Neural cell (in vitro differentiated cells): ENCODE data around the gene PRR16. TPM values are rescaled to one million over a fixed set of nuclear protein-coding genes. Genes with fewer than 3 reads are reported as not detected.

Experiments used
- H2AFZ ChIP-seq: fragments of 200-600, 300-800 bp; sonication (generic), shearing (Covaris generic); 2 replicates; pipeline ENCODE4 v1.6.0; 2014; ENCODE audit warnings: low read depth, mild to moderate bottlenecking, antibody characterized with exemption, low read length, moderate library complexity
- H3F3A ChIP-seq: fragments of 200-600 bp; shearing (Covaris generic); 2 replicates; pipeline ENCODE4 v1.6.1; 2016; ENCODE audit warnings: mild to moderate bottlenecking, moderate library complexity, mixed read lengths, antibody characterized with exemption, low read length; ENCODE audit not compliant: insufficient read depth, poor library complexity, severe bottlenecking
- H3K27ac ChIP-seq: fragments of 200-600, 300-800 bp; sonication (generic), shearing (Covaris generic); 2 replicates; pipeline ENCODE4 v1.5.1; 2014; ENCODE audit warnings: mild to moderate bottlenecking, low read length, moderate library complexity
- H3K27me3 ChIP-seq: fragments of 300-800, 200-600 bp; sonication (generic), shearing (Covaris generic); 2 replicates; pipeline ENCODE4 v1.6.0; 2014; ENCODE audit warnings: mild to moderate bottlenecking, low read depth, low read length, moderate library complexity; ENCODE audit not compliant: insufficient read depth
- H3K36me3 ChIP-seq: fragments of 300-800, 200-600 bp; sonication (generic), shearing (Covaris generic); 2 replicates; pipeline ENCODE4 v1.5.1; 2014; ENCODE audit warnings: mild to moderate bottlenecking, antibody characterized with exemption, low read length, moderate library complexity; ENCODE audit not compliant: insufficient read depth
- H3K4me2 ChIP-seq: fragments of 300-800, 200-600 bp; sonication (generic), shearing (Covaris generic); 2 replicates; pipeline ENCODE4 v1.6.0; 2014; ENCODE audit warnings: mild to moderate bottlenecking, low read length
- H3K4me3 ChIP-seq: fragments of 300-800, 200-600 bp; sonication (generic), shearing (Covaris generic); 2 replicates; pipeline ENCODE4 v1.5.1; 2014; ENCODE audit warnings: mild to moderate bottlenecking, low read length, moderate library complexity
- H3K79me2 ChIP-seq: fragments of 200-600 bp; shearing (Covaris generic); replicated peaks from 2 replicates; pipeline ENCODE4 v1.6.0; 2014; ENCODE audit warnings: mild to moderate bottlenecking, low read length, moderate library complexity; ENCODE audit not compliant: insufficient read depth
- H3K9ac ChIP-seq: fragments of 300-800, 200-600 bp; sonication (generic), shearing (Covaris generic); 2 replicates; pipeline ENCODE4 v1.6.1; 2016; ENCODE audit warnings: mild to moderate bottlenecking, low read length, mixed read lengths
- H3K9me2 ChIP-seq: fragments of 200-600 bp; shearing (Covaris generic); 2 replicates; pipeline ENCODE4 v1.6.1; 2016; ENCODE audit warnings: mild to moderate bottlenecking, low read length, mixed read lengths; ENCODE audit not compliant: insufficient read depth
- H3K9me3 ChIP-seq: fragments of 200-600, 300-800 bp; sonication (generic), shearing (Covaris generic); 2 replicates; pipeline ENCODE4 v1.6.1; 2016; ENCODE audit warnings: mild to moderate bottlenecking, mixed run types, low read length, moderate library complexity, mixed read lengths
- H4K20me1 ChIP-seq: fragments of 200-600 bp; shearing (Covaris generic); 2 replicates; pipeline ENCODE4 v1.6.1; 2016; ENCODE audit warnings: mild to moderate bottlenecking, mixed run types; ENCODE audit not compliant: insufficient read depth
- CTCF ChIP-seq: fragments of 450-650 bp; IDR thresholded peaks from 2 replicates; pipeline ENCODE4 v1.5.1; 2014; ENCODE audit warnings: antibody characterized with exemption, mild to moderate bottlenecking, moderate library complexity; ENCODE audit not compliant: poor library complexity, severe bottlenecking
- EP300 ChIP-seq: fragments of 450-650 bp; conservative IDR thresholded peaks from 2 replicates; pipeline ENCODE4 v1.6.1; 2014; ENCODE audit warnings: antibody characterized with exemption, mild to moderate bottlenecking, moderate library complexity; ENCODE audit not compliant: poor library complexity, severe bottlenecking
- EZH2 ChIP-seq: fragments of 200-600, 300-800 bp; shearing (Covaris generic), sonication (generic); IDR thresholded peaks from 2 replicates; pipeline ENCODE4 v1.6.1; 2014; ENCODE audit warnings: antibody characterized with exemption, low read length, borderline replicate concordance, mild to moderate bottlenecking; ENCODE audit not compliant: insufficient read depth, poor library complexity, severe bottlenecking
- MXI1 ChIP-seq: fragments of 450-650 bp; conservative IDR thresholded peaks from 2 replicates; pipeline ENCODE4 v1.6.1; 2014; ENCODE audit warnings: antibody characterized with exemption, mild to moderate bottlenecking; ENCODE audit not compliant: poor library complexity, severe bottlenecking
- POLR2AphosphoS5 ChIP-seq: IDR thresholded peaks from 2 replicates; pipeline ENCODE4 v1.6.1; 2012
- RAD21 ChIP-seq: fragments of 450-650 bp; conservative IDR thresholded peaks from 2 replicates; pipeline ENCODE4 v1.6.1; 2014; ENCODE audit warnings: antibody characterized with exemption, mild to moderate bottlenecking, moderate library complexity
- REST ChIP-seq: IDR thresholded peaks from 2 replicates; pipeline ENCODE4 v1.6.1; 2012; ENCODE audit warnings: borderline replicate concordance
- SMC3 ChIP-seq: fragments of 450-650 bp; conservative IDR thresholded peaks from 2 replicates; pipeline ENCODE4 v1.6.1; 2014; ENCODE audit warnings: antibody characterized with exemption, mild to moderate bottlenecking, moderate library complexity; ENCODE audit not compliant: poor library complexity
- TAF1 ChIP-seq: IDR thresholded peaks from 2 replicates; pipeline ENCODE4 v1.6.1; 2012; ENCODE audit warnings: low read depth
- polyA plus RNA-seq: library from polyadenylated mRNA; depleted of rRNA; stranded (reverse); fragments of >200 nt; gene quantifications from 2 replicates; pipeline ENCODE4 v1.2.3, GENCODE V29; 2014

The PRR16 gene
- polyA plus RNA-seq, 1 donor from 2014 or later = 1.7 TPM

- no peak overlapping the region for H3K27ac ChIP-seq
- no peak overlapping the region for H3K4me2 ChIP-seq
- no peaks in the 10 kb centered on the region for H3K36me3 ChIP-seq
- no peaks in the 10 kb centered on the region for H3K79me2 ChIP-seq
- no peaks in the 10 kb centered on the region for H3K9me2 ChIP-seq
- no peak for TF ChIP-seq TAF1
- TF ChIP-seq REST = no peak
- no peak for TF ChIP-seq RAD21
- TF ChIP-seq CTCF = no peak
- TF ChIP-seq MXI1 = no peak
- no peak for TF ChIP-seq POLR2AphosphoS5
- TF ChIP-seq EP300 = no peak
- no peak for TF ChIP-seq EZH2
- TF ChIP-seq SMC3 = no peak
- no peaks in the 10 kb centered on the region for H3F3A ChIP-seq
- no peaks in the 10 kb centered on the region for H3K27me3 ChIP-seq
- no peaks in the 10 kb centered on the region for H3K9me3 ChIP-seq
- no peak overlapping the region for H3K9ac ChIP-seq
- H4K20me1 ChIP-seq = no peaks in the 10 kb centered on the region
- H2AFZ ChIP-seq = no peak overlapping the region
- no peak overlapping the region for H3K4me3 ChIP-seq
Observed at GRCh38 chr5:120535900-120536299, 71.8 kb downstream of the PRR16 start.

- H3K4me3 ChIP-seq = no peak overlapping the region
- no peaks in the 10 kb centered on the region for H4K20me1 ChIP-seq
- no peaks in the 10 kb centered on the region for H3K27me3 ChIP-seq
- no peaks in the 10 kb centered on the region for H3K36me3 ChIP-seq
- H3K27ac ChIP-seq = no peak overlapping the region
- TF ChIP-seq MXI1 (no peak), EP300 (no peak), RAD21 (no peak), POLR2AphosphoS5 (no peak), SMC3 (no peak), CTCF (no peak), EZH2 (no peak), TAF1 (no peak), REST (no peak)
- H3K9me2 ChIP-seq = no peaks in the 10 kb centered on the region
- H3K9ac ChIP-seq = no peak overlapping the region
- no peak overlapping the region for H3K4me2 ChIP-seq
- H2AFZ ChIP-seq = no peak overlapping the region
- H3F3A ChIP-seq = no peaks in the 10 kb centered on the region
- H3K79me2 ChIP-seq = no peaks in the 10 kb centered on the region
- no peaks in the 10 kb centered on the region for H3K9me3 ChIP-seq
Observed at GRCh38 chr5:120538149-120538548, 74.0 kb downstream of the PRR16 start.
